Activated effector memory CD4-positive, alpha-beta T cell treated with Interleukin-2 at 50 U/mL for 16 hours (primary cell): ENCODE results near the gene PAN3.

Source experiments
- DNase-seq: peaks from one replicate; pipeline ENCODE4 v3.0.0-alpha.2; 2020

PAN3 gene

DNA sequence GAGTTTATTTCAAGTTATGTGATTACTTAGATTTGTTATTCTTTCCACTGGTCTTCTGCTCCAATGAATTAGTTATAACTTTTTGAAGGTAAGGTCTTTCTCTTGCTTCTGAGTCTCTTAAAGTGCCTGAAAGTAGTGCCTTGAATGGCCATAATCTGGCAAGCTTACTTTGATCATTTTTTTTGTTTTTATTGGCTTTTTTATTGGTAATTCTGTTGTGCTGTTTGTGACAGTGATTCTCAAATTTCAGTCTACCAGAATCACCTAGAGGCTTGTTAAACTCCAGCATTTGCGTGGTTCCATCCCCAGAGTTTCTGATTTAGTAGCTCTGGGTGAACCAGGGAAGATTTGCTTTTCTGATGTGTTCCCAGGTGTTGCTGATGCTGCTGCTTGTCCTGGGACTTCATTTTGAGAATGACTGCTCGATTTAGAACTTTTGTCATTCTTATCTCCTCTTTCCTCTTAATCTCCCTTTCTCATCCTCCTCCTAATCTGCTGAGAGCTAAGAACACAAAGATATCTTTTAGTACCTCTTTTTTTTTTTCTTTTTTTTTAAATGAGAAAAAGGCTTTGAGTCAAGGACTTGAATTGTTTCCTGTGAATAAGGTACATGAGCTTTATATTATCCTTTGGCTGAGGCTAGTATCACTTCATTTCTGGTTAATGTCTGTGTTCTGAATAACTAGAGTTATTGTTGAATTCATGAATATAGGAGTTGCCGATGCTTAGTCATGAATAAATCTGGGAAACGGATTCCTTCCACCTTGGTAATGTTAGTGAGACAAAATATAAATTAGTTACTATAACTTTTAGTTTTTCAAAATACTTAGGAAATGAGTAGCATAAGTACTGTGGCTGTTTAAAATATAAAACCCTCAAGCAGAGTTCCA is 91.4 kb downstream of the PAN3 start:
- DNase-seq = no peak

DNA sequence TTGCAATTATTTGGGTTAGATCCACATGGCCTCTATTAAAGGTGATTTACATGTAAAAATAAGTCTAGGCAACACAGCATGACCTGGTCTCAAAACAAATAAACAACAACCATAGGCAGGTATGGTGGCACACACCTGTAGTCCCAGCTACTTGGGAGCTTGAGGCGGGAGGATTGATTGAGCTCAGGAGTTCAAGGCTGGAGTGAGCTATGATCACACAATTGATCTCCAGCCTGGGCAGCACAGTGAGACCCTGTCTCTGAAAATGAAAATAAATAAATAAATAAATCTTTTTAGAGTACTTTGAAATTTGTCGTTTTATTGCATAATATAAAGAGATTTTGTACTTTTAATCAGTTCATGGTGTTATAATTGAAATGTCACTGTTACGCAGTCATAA is 93.3 kb downstream of the PAN3 start:
- DNase-seq = no peak

DNA sequence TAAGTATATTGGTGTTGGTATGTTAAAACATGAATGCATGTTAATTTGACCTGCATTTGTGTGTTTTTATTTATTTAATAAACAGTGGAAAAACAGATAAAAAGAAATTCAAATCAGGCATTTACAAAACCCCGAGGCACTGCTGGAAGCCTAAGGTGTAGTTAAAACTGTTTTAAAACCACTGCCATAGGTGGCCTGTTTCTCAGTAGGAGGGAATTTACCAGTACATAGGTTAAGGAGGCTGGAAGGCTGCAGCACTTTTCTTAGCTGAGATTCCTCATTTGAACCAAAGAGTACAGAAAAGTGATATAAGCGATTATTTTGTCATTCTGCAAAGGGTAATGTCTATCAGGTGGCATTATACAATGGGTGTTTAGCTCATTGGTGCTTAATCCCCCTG is 99.6 kb downstream of the PAN3 start:
- DNase-seq = no peak

DNA sequence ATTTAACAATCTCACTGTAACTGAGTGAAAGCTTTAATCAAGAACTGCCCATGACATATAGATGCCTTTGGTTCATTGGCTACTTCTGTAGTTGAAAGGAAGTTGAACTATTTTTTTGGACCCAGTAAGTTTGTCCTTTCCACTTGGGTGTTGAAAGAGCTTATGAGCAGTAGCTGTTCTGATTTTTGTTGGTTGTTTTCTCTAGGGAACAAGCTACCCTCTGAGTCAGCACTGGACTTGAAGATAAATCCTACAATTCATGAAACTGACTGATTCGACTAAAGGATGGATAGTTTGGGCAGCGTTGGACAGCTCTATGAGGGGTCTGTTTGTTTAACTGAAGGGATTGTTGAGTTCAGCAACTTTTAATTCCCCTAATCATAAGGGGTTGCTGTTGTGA is 101.0 kb downstream of the PAN3 start:
- DNase-seq = no peak

DNA sequence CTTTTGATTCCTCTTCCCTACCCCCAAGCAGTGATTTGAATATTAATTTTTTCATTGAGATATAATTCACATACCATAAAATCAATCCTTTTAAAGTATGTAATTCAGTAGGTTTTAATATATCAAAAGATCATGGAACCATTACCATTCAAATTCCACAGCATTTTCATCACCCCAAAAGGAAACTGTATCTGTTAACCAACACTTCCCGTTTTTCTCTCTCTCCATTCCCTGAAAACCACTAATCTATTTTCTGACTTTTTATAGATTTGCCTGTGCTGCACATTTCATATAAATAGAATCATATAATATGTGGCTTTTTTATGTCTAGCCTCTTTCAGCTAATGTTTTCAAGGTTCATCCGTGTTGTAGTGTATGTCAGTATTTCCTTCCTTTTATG is 107.1 kb downstream of the PAN3 start:
- DNase-seq = no peak

DNA sequence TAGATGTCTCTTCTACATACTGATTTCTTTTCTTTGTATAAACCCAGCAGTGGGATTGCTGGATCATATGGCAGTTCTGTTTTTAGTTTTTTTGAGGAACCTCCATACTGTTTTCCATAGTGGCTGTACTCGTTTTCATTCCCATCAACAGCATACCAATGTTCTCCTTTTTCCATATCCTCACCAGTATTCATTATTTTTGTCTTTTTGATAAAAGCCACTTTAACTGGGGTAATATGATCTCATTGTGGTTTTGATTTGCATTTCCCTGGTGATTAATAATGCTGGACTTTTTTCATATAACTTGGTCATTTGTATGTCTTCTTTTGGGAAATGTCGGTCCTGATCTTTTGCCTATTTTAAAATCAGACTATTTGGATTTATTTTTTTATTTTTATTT is 108.5 kb downstream of the PAN3 start:
- no peak for DNase-seq

DNA sequence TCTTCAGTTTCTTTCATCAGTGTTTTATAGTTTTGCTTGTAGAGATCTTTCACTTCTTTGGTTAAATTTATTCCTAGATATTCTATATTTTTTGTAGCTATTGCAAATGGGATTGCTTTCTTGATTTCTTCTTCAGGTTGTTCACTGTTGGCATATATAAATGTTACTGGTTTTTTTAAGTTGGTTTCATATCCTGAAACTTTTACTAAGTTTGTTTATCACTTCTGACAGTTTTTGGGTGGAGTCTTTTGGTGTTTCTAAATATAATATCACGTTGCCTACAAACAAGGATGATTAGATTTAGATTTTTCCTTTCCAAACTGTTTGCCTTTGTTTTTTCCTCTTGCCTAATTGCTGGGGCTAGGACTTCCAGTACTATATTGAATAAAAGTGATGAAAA is 109.7 kb downstream of the PAN3 start:
- DNase-seq = no peak

DNA sequence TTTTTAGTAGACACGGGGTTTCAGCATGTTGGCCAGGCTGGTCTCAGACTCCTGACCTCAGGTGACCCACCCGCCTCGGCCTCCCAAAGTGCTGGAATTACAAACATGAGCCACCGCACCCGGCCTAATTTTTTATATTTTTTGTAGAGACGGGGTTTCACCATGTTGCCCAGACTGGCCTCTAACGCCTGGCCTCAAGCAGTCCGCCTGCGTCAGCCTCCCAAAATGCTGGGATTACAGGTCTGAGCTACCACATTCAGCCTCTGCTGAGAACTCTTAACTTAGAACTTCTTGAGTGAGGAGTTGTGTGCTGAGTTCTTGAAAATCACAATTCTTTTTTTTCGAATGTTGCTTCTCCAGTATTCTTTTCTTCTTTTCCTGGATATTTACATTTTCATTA is 112.2 kb downstream of the PAN3 start:
- DNase-seq = no peak

DNA sequence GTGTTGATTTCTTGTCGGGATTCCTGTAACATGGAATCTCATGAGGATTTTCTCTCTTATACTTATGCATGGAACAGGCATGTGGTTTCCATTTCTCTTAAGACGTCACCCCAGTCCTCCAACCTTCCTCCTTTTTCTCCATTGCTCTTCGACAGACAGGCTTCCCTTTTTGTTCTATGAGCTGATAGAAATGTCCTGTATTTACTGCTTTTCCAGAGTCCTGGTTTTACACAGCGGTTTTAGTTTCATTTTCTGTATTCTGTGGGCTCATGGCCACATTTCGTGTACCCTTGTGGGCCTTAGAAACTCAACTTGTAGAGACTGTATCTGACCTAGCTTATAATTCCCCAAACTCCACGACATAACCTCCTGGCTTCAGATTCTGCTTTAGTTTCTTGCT is 113.1 kb downstream of the PAN3 start:
- no peak for DNase-seq

DNA sequence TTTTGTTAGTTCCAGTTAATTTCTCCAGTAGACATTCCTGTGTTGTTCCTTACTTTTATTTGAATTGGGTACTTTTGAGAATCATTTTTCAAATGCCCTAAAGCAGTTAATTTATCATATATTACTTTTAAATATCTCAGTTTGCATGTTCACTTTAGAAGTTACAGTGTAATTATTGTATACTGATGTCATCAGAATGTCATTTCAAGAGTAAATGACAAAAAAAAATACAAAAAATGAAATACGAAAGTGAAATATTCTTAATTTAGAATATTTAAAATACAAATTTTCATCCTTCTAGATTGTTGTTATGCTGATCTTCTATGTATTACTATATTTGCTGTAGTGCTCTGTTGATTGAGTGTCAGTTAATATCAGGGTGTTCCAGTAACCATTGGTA is 114.2 kb downstream of the PAN3 start:
- no peak for DNase-seq

DNA sequence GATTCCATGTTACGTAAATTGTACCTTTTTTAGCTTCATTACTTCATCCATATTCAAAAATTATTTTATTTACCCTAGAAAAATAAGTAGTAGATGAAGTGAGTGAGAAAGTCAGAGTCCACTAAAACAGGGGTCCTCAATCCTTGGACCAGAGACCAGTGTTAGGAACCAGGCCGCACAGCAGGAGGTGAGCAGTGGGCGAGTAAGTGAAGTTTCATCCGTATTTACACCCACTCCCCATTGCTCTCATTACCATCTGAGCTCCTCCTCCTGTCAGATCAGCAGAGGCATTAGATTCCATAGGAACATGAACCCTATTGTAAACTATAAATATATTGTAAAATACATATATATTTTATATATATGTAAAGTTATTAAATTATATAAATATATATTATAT is 119.0 kb downstream of the PAN3 start:
- DNase-seq = no peak

DNA sequence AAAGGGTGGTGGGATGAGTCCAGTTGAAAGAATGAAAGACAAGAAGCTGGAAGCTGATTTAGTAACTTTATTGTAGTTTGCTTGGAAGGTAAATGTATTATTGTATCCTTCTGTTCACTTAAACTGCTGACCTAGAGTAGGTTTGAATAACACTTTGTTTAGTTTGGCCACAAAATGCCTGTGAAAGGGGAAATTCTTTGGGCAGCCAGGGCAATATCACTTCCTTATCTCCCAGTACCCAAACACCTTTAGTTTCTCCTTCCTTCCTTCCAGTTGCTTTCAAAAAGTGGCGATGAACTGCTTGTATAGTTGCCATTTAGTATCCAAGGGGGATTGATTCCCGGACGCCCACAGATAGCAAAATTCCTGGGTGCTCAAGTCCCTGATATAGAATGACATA is 120.1 kb downstream of the PAN3 start:
- DNase-seq = no peak

DNA sequence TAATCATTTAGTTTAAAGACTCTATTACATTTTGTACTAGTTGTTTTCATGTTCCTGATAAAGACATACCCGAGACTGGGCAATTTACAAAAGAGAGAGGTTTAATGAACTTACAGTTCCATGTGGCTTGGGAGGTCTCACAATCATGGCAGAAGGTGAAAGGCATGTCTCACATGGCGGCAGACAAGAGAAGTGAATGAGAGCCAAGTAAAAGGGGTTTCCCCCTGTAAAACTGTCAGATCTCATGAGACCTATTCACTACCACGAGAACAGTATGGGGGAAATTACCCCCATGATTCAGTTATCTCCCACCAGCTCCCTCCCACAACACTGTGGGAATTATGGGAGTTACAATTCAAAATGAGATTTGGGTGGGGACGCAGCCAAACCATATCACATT is 129.2 kb downstream of the PAN3 start:
- DNase-seq = no peak

DNA sequence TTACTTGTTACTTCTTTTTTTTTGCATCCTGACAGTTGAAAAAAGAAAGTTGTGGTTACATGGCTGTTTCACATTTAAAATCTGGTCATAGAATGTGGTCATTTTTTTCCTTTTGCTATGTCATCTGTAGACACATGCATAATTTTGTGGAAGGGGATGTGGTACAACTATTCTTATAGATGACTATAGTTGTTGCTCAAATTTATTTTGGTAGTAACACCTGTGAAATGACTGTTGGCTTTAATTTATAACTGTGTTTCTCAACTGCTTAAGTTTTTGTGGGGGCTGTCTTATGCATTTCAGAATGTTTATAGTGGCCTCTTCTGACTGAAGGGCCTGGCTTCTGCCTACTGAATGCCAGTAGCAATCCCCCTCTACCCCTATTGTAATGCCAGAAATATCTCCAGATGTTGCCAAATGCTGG is 130.5 kb downstream of the PAN3 start:
- DNase-seq = no peak

DNA sequence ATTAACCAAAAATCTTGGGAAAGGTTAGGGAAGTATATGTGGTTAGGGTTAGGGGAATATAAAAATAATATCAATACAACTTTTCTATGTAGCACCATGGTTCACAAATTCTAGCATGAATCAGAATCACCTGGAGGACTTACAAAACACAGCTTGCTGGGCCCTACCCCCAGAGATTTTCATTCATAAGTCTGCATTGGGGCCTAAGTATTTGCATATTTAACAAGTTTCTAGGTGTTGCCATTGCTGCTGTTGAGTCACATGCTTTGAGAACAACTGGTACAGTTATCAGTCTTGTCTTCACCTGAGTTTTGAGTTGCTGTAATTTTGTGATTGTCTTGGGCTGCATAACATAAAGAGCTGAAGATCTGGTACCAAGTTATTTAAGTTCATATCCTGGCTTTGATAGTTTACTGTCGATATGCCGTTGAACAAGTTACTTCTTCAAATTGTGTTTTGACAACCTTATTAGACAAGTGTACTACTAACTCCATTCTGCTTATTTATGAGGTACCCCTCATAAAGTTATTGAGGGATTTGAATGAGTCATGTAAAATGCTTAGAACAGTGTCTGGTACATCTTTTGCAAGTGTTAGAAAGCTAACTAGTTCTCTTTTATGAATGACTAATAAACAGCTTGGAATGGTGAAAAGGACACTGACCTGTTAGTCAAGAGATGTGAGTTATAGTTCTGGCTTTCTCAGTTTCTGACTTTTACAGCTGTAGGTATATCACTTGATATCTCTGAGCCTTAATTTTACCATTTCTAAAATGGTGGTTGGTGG is 132.9 kb downstream of the PAN3 start:
- no peak for DNase-seq

DNA sequence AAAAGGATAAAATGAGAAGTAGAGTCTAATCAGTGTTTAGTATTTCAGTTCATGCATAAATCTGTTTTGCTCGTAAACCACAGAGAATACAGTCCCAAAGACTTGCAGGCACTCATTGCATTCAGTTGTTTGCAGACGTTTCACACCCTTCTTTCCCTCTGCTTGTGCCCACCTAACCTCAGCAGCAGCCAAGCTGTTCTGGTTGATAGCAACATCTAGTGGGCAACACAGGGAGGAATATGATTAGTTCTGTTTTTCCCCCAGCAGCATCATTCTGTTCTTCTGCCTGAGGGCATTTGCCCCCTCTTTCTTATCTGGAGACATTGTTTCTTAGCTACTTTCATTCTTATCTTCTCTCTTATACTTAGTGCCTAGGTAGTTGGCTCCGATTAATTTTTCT is 135.6 kb downstream of the PAN3 start:
- no peak for DNase-seq

DNA sequence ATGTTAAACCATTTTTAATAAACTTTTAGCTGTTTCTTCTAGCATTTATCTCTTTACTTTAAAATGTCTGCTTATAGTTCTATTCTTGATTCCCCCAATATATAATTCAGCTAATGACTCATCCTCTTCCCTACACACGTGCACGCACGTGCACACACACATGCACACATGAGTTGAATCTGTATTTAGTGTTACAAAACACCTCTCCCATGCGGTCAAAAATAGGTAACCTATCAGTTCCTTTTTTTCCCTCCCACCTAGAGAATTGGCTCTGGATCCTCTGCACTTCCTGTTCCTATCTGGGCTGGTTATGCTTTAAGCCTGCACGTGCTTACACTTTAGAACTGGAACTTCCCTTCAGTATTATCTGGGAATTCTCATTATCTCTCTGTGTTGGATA is 144.1 kb downstream of the PAN3 start:
- no peak for DNase-seq

DNA sequence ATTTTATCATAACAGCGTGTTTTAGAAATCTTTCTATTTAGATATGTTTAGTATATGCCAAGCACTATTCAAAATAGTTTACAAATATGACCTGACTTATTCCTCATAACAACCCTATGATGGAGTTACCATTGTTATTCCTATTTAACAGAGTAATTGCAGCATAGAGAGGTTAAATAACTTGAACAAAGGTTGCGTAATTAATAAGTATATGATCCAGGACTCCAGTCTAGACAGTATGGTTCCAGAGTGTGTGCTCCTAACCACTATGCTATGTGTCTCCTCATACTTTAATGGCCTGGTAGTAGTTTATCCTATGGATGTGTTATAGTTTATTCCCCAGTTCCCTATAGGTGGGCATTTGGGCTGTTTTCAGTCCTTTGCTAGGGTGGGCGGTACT is 145.3 kb downstream of the PAN3 start:
- no peak for DNase-seq

DNA sequence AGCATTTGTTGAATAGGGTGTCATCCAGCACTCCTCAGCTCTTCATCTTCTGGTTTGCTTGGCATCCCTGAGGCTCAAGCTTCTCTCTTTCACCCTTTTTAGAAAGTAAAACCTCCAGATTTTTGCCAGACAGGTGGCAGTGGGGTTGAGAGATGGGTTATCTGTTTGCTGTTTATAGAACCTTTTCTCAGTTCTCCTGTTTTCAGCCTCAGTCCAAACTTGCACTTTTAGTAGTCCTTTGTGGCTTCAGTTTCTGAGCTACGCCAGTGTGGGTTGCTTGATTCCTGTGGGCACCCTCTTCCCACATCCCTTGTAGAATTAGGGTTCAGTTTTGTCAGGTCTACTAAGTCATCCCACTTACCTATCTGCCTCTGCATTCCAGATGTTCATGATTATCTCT is 147.9 kb downstream of the PAN3 start:
- DNase-seq = no peak

DNA sequence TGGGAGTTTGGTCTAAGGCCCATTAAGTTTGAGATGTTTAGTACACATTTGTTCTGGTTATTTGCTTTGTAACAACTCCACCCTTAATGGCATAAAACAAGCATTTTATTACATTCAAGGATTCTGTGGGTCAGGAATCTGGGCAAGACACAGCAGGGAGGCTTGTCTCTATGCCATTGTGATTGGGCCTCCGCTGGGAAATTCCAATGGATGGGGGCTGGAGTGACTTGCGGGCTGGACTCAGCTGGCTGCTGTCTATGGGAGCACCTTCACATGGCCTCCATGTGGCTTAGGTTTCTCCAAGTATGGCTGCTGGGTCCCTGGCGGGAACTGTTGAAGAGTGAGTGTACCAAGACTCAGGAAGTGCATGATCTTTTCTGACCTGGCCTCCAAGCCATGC is 159.0 kb downstream of the PAN3 start:
- no peak for DNase-seq

DNA sequence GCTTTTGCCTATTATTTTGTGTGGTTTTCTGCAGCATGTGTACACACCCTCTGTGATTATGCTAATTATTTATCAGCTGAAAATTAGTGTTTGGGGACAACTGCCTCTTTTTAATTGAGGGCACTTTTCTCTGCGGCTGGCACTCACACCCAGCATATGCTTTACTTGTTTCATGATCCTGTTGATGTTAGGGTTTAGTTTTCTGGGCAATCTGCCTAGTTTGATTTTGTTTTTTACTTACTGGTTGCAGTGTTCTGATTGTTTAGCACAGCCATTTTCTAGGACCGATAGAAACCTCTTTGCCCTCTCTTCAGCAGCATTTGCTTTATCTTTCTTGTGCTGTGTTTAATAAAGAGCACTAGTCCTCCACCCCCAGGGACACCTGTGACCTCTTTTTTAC is 161.6 kb downstream of the PAN3 start:
- no peak for DNase-seq

DNA sequence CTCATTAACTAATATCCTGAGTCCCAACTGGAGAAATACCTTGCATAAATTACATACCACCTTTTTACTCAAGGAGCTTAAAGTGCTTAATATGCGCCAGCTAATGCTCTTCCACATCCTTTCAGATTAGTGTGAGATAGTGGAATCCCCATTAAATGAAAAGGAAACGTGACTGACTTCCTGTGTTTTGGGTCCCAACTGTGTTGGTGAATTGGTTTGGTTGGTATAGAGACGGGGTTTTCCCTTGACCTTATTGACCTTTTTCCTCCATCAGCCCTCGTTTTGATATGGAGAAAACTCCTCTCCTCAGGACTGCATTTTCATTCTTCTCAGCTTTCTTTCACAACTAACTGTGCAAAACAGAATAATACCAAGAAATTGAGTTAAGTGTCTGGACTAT is 163.5 kb downstream of the PAN3 start:
- DNase-seq = no peak

DNA sequence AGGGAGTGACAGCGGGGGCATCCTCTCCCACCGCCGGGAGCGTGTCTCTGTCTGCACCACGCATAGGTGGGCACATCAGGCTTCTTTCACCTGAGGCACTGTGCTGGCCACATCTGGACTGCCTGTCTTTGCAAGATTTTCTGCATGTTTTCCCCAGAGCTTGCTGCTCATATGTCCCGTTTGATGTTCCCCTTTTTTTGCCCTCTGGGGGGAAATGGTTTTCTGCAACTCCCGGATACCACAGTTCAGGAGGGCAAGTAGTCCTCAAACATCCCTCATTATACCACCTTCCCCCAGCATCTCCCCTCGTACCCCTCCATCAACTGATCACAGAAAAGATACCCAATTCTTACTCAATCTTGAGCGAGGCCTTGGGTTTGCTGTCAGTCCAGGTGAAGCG is 168.0 kb downstream of the PAN3 start:
- DNase-seq = no peak

DNA sequence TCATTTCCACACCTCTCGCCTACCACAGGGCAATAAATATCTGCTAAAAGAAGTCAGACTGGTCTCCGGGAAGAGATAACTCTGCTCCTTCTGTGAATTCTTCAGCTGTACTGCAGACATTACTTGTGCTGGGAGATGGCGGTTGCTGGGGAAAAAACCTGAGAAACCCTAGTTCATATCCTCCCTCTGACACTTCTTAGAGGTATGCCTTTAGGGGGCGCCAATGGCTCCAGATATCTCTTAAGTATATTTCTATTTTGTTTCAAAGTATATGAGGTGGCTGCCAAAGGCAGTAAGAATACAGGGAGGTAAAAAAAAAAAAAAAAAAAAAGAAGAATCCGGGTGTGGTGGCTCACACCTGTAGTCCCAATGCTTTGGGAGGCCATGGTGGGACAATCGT is 175.2 kb downstream of the PAN3 start:
- no peak for DNase-seq

DNA sequence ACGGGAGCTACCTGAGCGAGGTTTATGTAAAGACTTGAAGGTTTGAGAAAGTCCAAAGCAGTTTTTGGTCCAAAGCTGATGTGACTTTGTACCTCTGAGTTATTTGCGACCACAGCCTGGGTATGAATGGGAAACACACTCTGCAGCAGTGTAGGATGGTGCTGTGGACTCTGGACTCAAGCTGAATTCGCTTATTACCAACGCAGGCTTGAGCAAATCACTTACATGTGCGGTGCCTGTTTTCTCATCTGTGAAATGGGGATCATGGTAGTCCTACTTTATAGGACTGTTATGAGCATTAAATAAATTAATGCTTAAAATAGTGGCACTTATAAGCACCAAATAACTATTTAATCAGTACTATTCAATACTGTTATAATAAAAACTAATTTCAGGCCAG is 176.5 kb downstream of the PAN3 start:
- no peak for DNase-seq
